GM12892 (cell line): ENCODE data around the gene SCOC.

Source experiments
- POLR2AphosphoS5 ChIP-seq: IDR thresholded peaks from 2 replicates; pipeline ENCODE4 v1.6.1; 2011; ENCODE audit warnings: low read depth, low read length, control low read depth
- TAF1 ChIP-seq: IDR thresholded peaks from 2 replicates; pipeline ENCODE4 v1.6.1; 2011; ENCODE audit warnings: low read depth, mild to moderate bottlenecking, control low read depth, low read length, borderline replicate concordance

DNA sequence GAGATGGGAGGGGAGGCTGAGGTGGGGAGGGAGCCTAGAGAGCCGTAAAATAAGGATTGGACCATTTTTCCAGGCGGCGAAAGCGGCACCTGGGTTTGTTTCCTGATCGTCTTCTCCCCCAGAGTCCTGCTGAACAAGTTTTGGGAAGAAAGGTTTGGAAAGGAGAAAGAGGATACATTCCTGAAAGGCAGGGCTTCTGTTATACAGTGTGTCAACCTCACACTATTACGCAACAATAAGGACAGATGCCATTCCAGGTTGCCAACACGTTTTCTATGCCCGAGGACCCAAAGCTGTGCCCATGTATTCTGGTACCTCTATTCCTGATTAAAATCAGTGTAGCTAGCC, 658 bp downstream of the SCOC start:
- TF ChIP-seq TAF1 (no peak), POLR2AphosphoS5 (no peak)
